IMR-90 (cell line): ENCODE measurements around the gene S100A3. TPM values are rescaled to one million over a fixed set of nuclear protein-coding genes. Genes with fewer than 3 reads are reported as not detected.

Experiments
- ATAC-seq: fragments of 200-7000 bp; cut with Tn5 transposase; 2 replicates; pipeline ENCODE4 v1.9.1; 2020; ENCODE audit warnings: low read depth, mild to moderate bottlenecking, moderate library complexity
- BruUV-seq: library from RNA; stranded (reverse); fragments of 400-500 nt; replicated peaks from 2 replicates; lab custom pipeline; 2021; lab: Mats Ljungman, UMichigan
- CTCF ChIA-PET: fragments of 300-600 bp; formaldehyde crosslinking; extraction: SDS; loops from one replicate; lab custom pipeline; 2021; ENCODE audit warnings: antibody characterized with exemption; lab: Yijun Ruan, JAX
- POLR2A ChIA-PET: fragments of 300-600 bp; sonication (Branson Sonifier 250); formaldehyde crosslinking; loops from one replicate; lab custom pipeline; 2022; ENCODE audit warnings: antibody characterized with exemption; ENCODE audit not compliant: unreplicated experiment; lab: Charles Lee
- DNase-seq: peaks from one replicate; pipeline ENCODE4 v3.0.0; 2013
- H2AFZ ChIP-seq: replicated peaks from 2 replicates; pipeline ENCODE3; 2013; ENCODE audit warnings: low read length, mild to moderate bottlenecking; ENCODE audit not compliant: poor library complexity
- H2AK5ac ChIP-seq: 2 replicates; pipeline ENCODE4 v1.6.1; 2013; ENCODE audit warnings: low read depth, low read length, inconsistent platforms
- H2AK9ac ChIP-seq: replicated peaks from 2 replicates; pipeline ENCODE3; 2013; ENCODE audit warnings: mild to moderate bottlenecking, low read depth, low read length, moderate library complexity; ENCODE audit not compliant: poor library complexity
- H2BK120ac ChIP-seq: 2 replicates; pipeline ENCODE4 v1.6.1; 2013; ENCODE audit warnings: low read depth, low read length, inconsistent platforms
- H2BK15ac ChIP-seq: 3 replicates; pipeline ENCODE4 v1.6.1; 2013; ENCODE audit warnings: low read depth, low read length, inconsistent platforms
- H2BK20ac ChIP-seq: 2 replicates; pipeline ENCODE4 v1.6.1; 2013; ENCODE audit warnings: low read depth, mild to moderate bottlenecking, inconsistent platforms, low read length, moderate library complexity
- H2BK5ac ChIP-seq: 2 replicates; pipeline ENCODE4 v1.6.1; 2013; ENCODE audit warnings: mild to moderate bottlenecking, low read depth, low read length, inconsistent platforms; ENCODE audit not compliant: poor library complexity, severe bottlenecking
- H3K14ac ChIP-seq: replicated peaks from 2 replicates; pipeline ENCODE4 v1.6.1; 2013; ENCODE audit warnings: low read depth, low read length, inconsistent platforms
- H3K18ac ChIP-seq: 2 replicates; pipeline ENCODE4 v1.6.1; 2013; ENCODE audit warnings: low read depth, low read length, control low read depth
- H3K23ac ChIP-seq: 2 replicates; pipeline ENCODE4 v1.6.1; 2013; ENCODE audit warnings: low read depth, low read length, inconsistent platforms
- H3K27ac ChIP-seq: 2 replicates; pipeline ENCODE4 v1.5.1; 2013; ENCODE audit warnings: mild to moderate bottlenecking, control low read depth, low read length; ENCODE audit not compliant: insufficient read depth
- H3K27me3 ChIP-seq: 2 replicates; pipeline ENCODE4 v1.6.1; 2013; ENCODE audit warnings: low read length; ENCODE audit not compliant: control insufficient read depth, insufficient read depth
- H3K36me3 ChIP-seq: 2 replicates; pipeline ENCODE4 v1.6.1; 2013; ENCODE audit warnings: low read length, mixed read lengths; ENCODE audit not compliant: control insufficient read depth, insufficient read depth
- H3K4ac ChIP-seq: 2 replicates; pipeline ENCODE4 v1.6.1; 2013; ENCODE audit warnings: low read depth, low read length, inconsistent platforms
- H3K4me1 ChIP-seq: 2 replicates; pipeline ENCODE4 v1.6.1; 2013; ENCODE audit warnings: low read length, mixed read lengths; ENCODE audit not compliant: control insufficient read depth, insufficient read depth
- H3K4me2 ChIP-seq: 2 replicates; pipeline ENCODE4 v1.6.1; 2013; ENCODE audit warnings: low read depth, mild to moderate bottlenecking, control low read depth, low read length, moderate library complexity
- H3K4me3 ChIP-seq: 2 replicates; pipeline ENCODE4 v1.5.1; 2013; ENCODE audit warnings: low read depth, mild to moderate bottlenecking, control low read depth, low read length, moderate library complexity; ENCODE audit not compliant: insufficient read depth
- H3K56ac ChIP-seq: 2 replicates; pipeline ENCODE4 v1.6.1; 2013; ENCODE audit warnings: low read length, inconsistent platforms; ENCODE audit not compliant: insufficient read depth; ENCODE audit errors: extremely low read depth
- H3K79me1 ChIP-seq, 2 experiments: 2 replicates each; pipeline ENCODE4 v1.6.1; 2013; ENCODE audit warnings: low read length in 2 of 2, inconsistent platforms in 1 of 2, low read depth in 1 of 2
- H3K9ac ChIP-seq: 2 replicates; pipeline ENCODE4 v1.6.1; 2013; ENCODE audit warnings: low read depth, low read length, control low read depth
- H3K9me1 ChIP-seq: 2 replicates; pipeline ENCODE4 v1.6.1; 2013; ENCODE audit warnings: low read length, inconsistent platforms; ENCODE audit not compliant: insufficient read depth
- H3K9me3 ChIP-seq: 2 replicates; pipeline ENCODE4 v1.6.1; 2013; ENCODE audit warnings: low read length; ENCODE audit not compliant: control insufficient read depth, insufficient read depth
- H4K20me1 ChIP-seq: 2 replicates; pipeline ENCODE4 v1.6.1; 2013; ENCODE audit warnings: low read length, inconsistent platforms; ENCODE audit not compliant: insufficient read depth
- H4K5ac ChIP-seq: 2 replicates; pipeline ENCODE4 v1.6.1; 2013; ENCODE audit warnings: mild to moderate bottlenecking, low read depth, low read length, control low read depth
- H4K8ac ChIP-seq, 2 experiments: 2 replicates each; pipeline ENCODE4 v1.6.1; 2013; ENCODE audit warnings: low read depth in 2 of 2, low read length in 2 of 2, control low read depth in 1 of 2, inconsistent platforms in 1 of 2
- H4K91ac ChIP-seq: 2 replicates; pipeline ENCODE4 v1.6.1; 2013; ENCODE audit warnings: low read depth, low read length, inconsistent platforms; ENCODE audit not compliant: insufficient read depth
- BHLHE40 ChIP-seq: fragments of 150-350 bp; IDR thresholded peaks from 2 replicates; pipeline ENCODE4 v1.6.1; 2016; ENCODE audit warnings: mild to moderate bottlenecking, low read depth, low read length
- CEBPB ChIP-seq: IDR thresholded peaks from 2 replicates; pipeline ENCODE4 v1.6.1; 2012; ENCODE audit warnings: low read depth, low read length, improper control_type of control experiment
- CHD1 ChIP-seq: IDR thresholded peaks from 2 replicates; pipeline ENCODE4 v1.6.1; 2012; ENCODE audit warnings: low read depth, low read length, improper control_type of control experiment
- FOS ChIP-seq: fragments of 150-350 bp; IDR thresholded peaks from 2 replicates; pipeline ENCODE4 v1.6.1; 2016; ENCODE audit warnings: low read depth, low read length
- MAFK ChIP-seq: IDR thresholded peaks from 2 replicates; pipeline ENCODE4 v1.6.1; 2012; ENCODE audit warnings: low read depth, low read length, improper control_type of control experiment
- MAZ ChIP-seq: IDR thresholded peaks from 2 replicates; pipeline ENCODE4 v1.6.1; 2012; ENCODE audit warnings: low read depth, mild to moderate bottlenecking, low read length, improper control_type of control experiment, moderate library complexity, borderline replicate concordance
- MXI1 ChIP-seq: IDR thresholded peaks from 2 replicates; pipeline ENCODE4 v1.6.1; 2012; ENCODE audit warnings: low read depth, mild to moderate bottlenecking, low read length, moderate library complexity, borderline replicate concordance
- NFE2L2 ChIP-seq: fragments of 150-350 bp; IDR thresholded peaks from 2 replicates; pipeline ENCODE4 v1.6.1; 2016; ENCODE audit warnings: low read depth, mild to moderate bottlenecking, low read length
- POLR2A ChIP-seq: IDR thresholded peaks from 2 replicates; pipeline ENCODE4 v1.6.1; 2012; ENCODE audit warnings: mild to moderate bottlenecking, low read depth, low read length
- RAD21 ChIP-seq: IDR thresholded peaks from 2 replicates; pipeline ENCODE4 v1.6.1; 2012; ENCODE audit warnings: low read length, improper control_type of control experiment
- RCOR1 ChIP-seq: IDR thresholded peaks from 2 replicates; pipeline ENCODE4 v1.6.1; 2012; ENCODE audit warnings: mild to moderate bottlenecking, low read length, improper control_type of control experiment; ENCODE audit not compliant: insufficient replicate concordance
- RFX5 ChIP-seq: IDR thresholded peaks from 2 replicates; pipeline ENCODE4 v1.8.0; 2012; ENCODE audit warnings: low read depth, mild to moderate bottlenecking, low read length, moderate library complexity
- SMC3 ChIP-seq: fragments of 150-350 bp; IDR thresholded peaks from 2 replicates; pipeline ENCODE4 v1.6.1; 2016; ENCODE audit warnings: low read depth, mild to moderate bottlenecking, antibody characterized with exemption, low read length, moderate library complexity
- USF2 ChIP-seq: fragments of 150-350 bp; IDR thresholded peaks from 2 replicates; pipeline ENCODE4 v1.6.1; 2017; ENCODE audit warnings: mild to moderate bottlenecking, antibody characterized with exemption, low read length, low read depth
- WGBS, 2 experiments: methylation state at CpG; one replicate each; pipeline versions ENCODE4 v1.1.5 to v1.1.7; 2013; ENCODE audit warnings: missing lambda C conversion rate in 2 of 2; ENCODE audit not compliant: insufficient read length in 1 of 2; ENCODE audit errors: extremely low coverage in 2 of 2; 5-methylcytosine and 5-hydroxymethylcytosine counted together
- dilution Hi-C: fragments of 300-500 bp; cut with HindIII; formaldehyde crosslinking; loops from one replicate; pipeline ENCODE4 v1.14.3; 2018; ENCODE audit warnings: low sequenced_read_pairs; ENCODE audit not compliant: unreplicated experiment
- in situ Hi-C: fragments of 300-500 bp; cut with MboI; formaldehyde crosslinking; loops from 3 replicates; pipeline ENCODE4 v1.14.3; 2019; ENCODE audit warnings: low sequenced_read_pairs, inconsistent platforms, mixed read lengths
- intact Hi-C: fragments of 100-400 bp; cut with micrococcal nuclease; formaldehyde crosslinking; loops from 2 replicates; pipeline ENCODE4 v1.10.0; 2022
- polyA plus RNA-seq, 3 experiments: library from polyadenylated mRNA; depleted of rRNA; stranded (reverse); fragments of >200 nt; gene quantifications; 2 replicates each; pipeline ENCODE4 v1.2.3, GENCODE V29; 2012; ENCODE audit warnings: low replicate concordance in 1 of 3
- total RNA-seq: library from RNA; depleted of rRNA; stranded (reverse); fragments of >200 nt; gene quantifications from 2 replicates; pipeline ENCODE4 v1.2.3, GENCODE V29; 2012
- TF ChIP-seq, protein P1 (sequence below): conservative IDR thresholded peaks from 2 replicates; pipeline ENCODE4 v1.5.1; 2012; ENCODE audit warnings: mild to moderate bottlenecking, low read depth, low read length, improper control_type of control experiment
- TF ChIP-seq, protein P2 (sequence below): fragments of 150-350 bp; IDR thresholded peaks from 2 replicates; pipeline ENCODE4 v1.6.1; 2016; ENCODE audit warnings: low read depth, mild to moderate bottlenecking, low read length, moderate library complexity, borderline replicate concordance

The S100A3 gene
- total and polyA plus RNA-seq, 2 of the 4 experiments (the other 2 are of a cell fraction): 2.9 to 4.5 TPM

DNA sequence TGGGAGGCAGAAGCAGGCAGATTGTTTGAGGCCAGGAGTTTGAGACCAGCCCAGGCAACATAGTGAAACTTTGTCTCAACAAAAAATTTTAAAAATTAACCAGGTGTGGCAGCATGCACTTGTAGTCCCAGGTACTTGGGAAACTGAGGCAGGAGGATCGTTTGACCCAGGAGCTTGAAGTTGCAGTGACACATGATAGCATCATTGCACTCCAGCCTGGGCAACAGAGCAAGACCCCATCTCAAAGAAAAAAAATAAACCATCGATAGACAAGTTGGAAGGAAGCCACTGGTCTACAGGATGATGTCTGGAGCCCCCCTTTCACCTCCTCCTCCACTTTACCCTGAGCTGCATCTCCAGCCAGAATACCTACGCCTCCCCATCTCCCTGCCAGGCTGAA, 29.8 kb downstream of the S100A3 start:
- H3K4me3 ChIP-seq: no peak overlapping the region
- no peak overlapping the region for H3K56ac ChIP-seq
- H2AK9ac ChIP-seq: no peak overlapping the region
- H3K14ac ChIP-seq: no peak overlapping the region
- no peak for DNase-seq
- no peak overlapping the region for H2BK5ac ChIP-seq
- H3K4me2 ChIP-seq: no peak overlapping the region
- dilution Hi-C loops (no loop called here), in situ Hi-C loops (loop anchor here (10.0 kb wide), 2 partner anchors 46 to 126 kb away; partner anchors contain the start of gene S100A2), intact Hi-C loops (no loop called here)
- TF ChIP-seq RAD21 (no peak), POLR2A (no peak), RCOR1 (no peak), MAZ (no peak), BHLHE40 (no peak), MAFK (no peak), CHD1 (no peak), MXI1 (no peak), FOS (no peak), CEBPB (no peak), USF2 (no peak), NFE2L2 (no peak), SMC3 (no peak), RFX5 (no peak)
- TF ChIP-seq, protein P1, sequence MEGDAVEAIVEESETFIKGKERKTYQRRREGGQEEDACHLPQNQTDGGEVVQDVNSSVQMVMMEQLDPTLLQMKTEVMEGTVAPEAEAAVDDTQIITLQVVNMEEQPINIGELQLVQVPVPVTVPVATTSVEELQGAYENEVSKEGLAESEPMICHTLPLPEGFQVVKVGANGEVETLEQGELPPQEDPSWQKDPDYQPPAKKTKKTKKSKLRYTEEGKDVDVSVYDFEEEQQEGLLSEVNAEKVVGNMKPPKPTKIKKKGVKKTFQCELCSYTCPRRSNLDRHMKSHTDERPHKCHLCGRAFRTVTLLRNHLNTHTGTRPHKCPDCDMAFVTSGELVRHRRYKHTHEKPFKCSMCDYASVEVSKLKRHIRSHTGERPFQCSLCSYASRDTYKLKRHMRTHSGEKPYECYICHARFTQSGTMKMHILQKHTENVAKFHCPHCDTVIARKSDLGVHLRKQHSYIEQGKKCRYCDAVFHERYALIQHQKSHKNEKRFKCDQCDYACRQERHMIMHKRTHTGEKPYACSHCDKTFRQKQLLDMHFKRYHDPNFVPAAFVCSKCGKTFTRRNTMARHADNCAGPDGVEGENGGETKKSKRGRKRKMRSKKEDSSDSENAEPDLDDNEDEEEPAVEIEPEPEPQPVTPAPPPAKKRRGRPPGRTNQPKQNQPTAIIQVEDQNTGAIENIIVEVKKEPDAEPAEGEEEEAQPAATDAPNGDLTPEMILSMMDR: no peak
- TF ChIP-seq, protein P2, sequence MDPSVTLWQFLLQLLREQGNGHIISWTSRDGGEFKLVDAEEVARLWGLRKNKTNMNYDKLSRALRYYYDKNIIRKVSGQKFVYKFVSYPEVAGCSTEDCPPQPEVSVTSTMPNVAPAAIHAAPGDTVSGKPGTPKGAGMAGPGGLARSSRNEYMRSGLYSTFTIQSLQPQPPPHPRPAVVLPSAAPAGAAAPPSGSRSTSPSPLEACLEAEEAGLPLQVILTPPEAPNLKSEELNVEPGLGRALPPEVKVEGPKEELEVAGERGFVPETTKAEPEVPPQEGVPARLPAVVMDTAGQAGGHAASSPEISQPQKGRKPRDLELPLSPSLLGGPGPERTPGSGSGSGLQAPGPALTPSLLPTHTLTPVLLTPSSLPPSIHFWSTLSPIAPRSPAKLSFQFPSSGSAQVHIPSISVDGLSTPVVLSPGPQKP: no peak
- 0 out of 2 replicates have a peak, but pooled peaks cover 5% of the 10 kb centered on the region for H3K9me1 ChIP-seq
- no peak overlapping the region for H4K91ac ChIP-seq
- H3K27ac ChIP-seq: no peak overlapping the region
- H2BK15ac ChIP-seq: no peak overlapping the region
- no peak for ATAC-seq
- H3K23ac ChIP-seq: no peak overlapping the region
- no peak overlapping the region for H2BK20ac ChIP-seq
- no peak overlapping the region for H4K5ac ChIP-seq
- no peak overlapping the region; the same call in 1 of the 2 replicates for H2AK5ac ChIP-seq
- no peak overlapping the region for H3K4ac ChIP-seq
- no peaks in the 10 kb centered on the region for H3K36me3 ChIP-seq
- H3K27me3 ChIP-seq: no peaks in the 10 kb centered on the region
- H3K9ac ChIP-seq: no peak overlapping the region
- no TSS peak for BruUV-seq
- ChIA-PET POLR2A (interaction anchor here (1.1 kb wide), 1 partner anchor 13 kb away, joined by 3 read pairs; no protein-coding TSS in a partner anchor), CTCF (no interaction called here)
- H3K9me3 ChIP-seq: no peaks in the 10 kb centered on the region
- H2AFZ ChIP-seq: no peak overlapping the region
- no peak overlapping the region for H3K18ac ChIP-seq
- no peak overlapping the region for H4K8ac ChIP-seq
- no peaks in the 10 kb centered on the region for H4K20me1 ChIP-seq
- H3K4me1 ChIP-seq: no peaks in the 10 kb centered on the region
- no peak overlapping the region for H2BK120ac ChIP-seq
- H3K79me1 ChIP-seq: no peaks in the 10 kb centered on the region
- 57% methylated on average over 1 of the region's 3 CpGs; no CpG with 5 or more reads in 1 of the 2 experiments for WGBS, 2 experiments
